Activated CD8-positive, alpha-beta memory T cell treated with anti-CD3 and anti-CD28 coated beads, Interleukin-2, amount 50 U/mL, for 1 hour (primary cell): ENCODE measurements around the gene AKAP12.

ENCODE experiments used
- DNase-seq: peaks from one replicate; pipeline ENCODE4 v3.0.0-alpha.2; 2020; ENCODE audit errors: extremely low read depth

The AKAP12 gene, protein sequence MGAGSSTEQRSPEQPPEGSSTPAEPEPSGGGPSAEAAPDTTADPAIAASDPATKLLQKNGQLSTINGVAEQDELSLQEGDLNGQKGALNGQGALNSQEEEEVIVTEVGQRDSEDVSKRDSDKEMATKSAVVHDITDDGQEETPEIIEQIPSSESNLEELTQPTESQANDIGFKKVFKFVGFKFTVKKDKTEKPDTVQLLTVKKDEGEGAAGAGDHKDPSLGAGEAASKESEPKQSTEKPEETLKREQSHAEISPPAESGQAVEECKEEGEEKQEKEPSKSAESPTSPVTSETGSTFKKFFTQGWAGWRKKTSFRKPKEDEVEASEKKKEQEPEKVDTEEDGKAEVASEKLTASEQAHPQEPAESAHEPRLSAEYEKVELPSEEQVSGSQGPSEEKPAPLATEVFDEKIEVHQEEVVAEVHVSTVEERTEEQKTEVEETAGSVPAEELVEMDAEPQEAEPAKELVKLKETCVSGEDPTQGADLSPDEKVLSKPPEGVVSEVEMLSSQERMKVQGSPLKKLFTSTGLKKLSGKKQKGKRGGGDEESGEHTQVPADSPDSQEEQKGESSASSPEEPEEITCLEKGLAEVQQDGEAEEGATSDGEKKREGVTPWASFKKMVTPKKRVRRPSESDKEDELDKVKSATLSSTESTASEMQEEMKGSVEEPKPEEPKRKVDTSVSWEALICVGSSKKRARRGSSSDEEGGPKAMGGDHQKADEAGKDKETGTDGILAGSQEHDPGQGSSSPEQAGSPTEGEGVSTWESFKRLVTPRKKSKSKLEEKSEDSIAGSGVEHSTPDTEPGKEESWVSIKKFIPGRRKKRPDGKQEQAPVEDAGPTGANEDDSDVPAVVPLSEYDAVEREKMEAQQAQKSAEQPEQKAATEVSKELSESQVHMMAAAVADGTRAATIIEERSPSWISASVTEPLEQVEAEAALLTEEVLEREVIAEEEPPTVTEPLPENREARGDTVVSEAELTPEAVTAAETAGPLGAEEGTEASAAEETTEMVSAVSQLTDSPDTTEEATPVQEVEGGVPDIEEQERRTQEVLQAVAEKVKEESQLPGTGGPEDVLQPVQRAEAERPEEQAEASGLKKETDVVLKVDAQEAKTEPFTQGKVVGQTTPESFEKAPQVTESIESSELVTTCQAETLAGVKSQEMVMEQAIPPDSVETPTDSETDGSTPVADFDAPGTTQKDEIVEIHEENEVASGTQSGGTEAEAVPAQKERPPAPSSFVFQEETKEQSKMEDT (N-terminal part only)

GRCh38 chr6:151239603-151240035 lies at the start of gene AKAP12:
Gene AKAP12, plus strand, starts transcription at chr6:151239967. Its CDS starts 596 bp downstream, at chr6:151240563.
- no peak for DNase-seq

DNA sequence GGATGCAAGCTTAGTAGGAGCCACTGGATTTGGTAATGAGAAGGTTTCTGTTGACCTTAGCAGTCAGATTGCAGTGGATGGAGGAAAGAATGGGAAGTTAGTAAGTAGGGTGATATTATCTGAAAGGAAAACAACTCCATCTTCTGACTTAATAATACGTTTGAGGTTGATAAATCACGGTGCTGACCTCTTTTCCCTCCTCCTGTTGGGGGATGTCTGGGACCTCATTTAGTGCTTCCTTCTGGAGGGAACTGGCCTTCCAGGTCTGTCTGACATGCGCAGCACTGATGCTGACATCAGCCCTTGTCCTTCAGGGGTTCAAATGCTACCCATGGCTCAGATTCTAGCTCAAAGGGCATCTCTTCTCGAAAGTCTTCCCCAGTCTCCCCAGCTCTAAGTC lies 48.2 kb upstream of the AKAP12 start:
- DNase-seq = no peak

DNA sequence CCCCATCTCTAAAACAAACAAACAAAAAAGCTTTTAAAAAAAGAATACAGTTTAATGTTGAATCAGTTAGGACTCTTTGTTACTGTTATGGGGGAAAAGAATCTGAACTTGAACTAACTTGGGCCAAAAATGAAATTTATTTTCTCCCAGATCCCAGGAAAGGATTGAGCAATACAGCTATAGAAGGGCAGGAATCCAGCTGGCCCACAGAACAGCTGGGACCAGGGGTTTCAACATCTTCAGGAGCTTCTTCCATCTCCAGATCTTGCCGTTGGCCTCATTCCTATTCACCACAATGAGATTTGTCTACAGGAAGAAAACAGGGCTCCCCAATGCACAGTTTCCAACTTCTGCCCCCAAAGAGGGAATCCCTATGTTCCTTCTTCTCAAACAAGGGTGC lies 43.2 kb upstream of the AKAP12 start:
- DNase-seq = no peak

- DNase-seq = no peak
These were observed 42.2 kb upstream of the AKAP12 start for GRCh38 chr6:151197556-151197955.

GRCh38 chr6:151199991-151200390 lies 39.8 kb upstream of the AKAP12 start:
- DNase-seq = no peak

- no peak for DNase-seq
These were observed 33.8 kb upstream of the AKAP12 start for GRCh38 chr6:151205721-151206600.

DNA sequence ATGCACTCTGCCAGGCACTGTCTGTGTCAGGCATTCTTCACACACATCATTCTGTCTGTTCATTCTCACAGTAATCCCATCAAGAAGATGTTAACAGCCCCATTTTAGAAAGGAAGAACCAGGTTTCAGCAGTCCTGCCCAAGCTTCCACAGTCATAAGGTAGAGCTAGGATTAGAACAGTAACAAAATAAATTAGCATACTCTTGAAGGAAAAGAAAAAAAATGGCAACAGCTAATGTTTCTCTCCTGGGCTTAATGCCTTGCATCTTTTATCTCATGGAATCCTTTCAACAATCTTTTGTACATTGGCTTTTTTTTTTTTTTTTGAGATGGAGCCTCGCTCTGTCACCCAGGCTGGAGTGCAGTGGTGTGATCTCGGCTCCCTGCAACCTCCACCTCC lies 32.1 kb upstream of the AKAP12 start:
- no peak for DNase-seq

DNA sequence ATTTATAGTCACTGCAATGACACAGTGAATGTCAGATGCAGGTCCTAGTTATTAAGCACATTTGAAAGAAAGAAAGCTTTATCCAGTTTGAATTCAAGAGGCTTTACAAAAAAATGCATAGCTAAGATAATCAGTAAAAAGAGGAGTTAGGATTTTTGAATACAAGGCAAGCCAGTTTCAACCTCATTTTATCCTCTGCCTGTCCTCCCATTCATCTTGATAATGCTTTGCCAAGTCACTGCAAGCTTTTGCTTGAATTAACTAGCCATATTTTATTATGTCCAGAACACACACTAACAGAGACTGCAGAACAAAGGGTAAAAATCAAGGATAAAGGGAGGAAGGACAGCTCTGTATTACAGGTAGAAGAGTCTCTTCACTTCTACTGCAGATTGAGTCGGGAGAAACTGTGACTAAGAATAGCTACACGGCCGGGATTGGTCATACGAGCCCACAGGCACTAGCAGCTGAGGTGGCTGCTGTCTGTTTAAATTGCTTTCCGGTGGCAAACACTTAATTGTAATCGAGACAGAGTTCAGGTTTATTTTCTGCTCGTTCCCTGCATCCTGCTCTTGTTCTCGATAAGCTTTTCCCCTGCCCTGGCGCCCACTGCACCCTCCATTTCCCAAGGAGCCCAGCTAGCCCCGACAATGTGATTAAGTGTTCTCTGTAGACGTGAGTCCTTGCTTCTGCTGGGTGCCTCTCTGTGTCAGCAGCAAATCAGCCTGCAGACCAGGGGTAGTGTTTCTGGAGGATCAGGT lies 30.5 kb upstream of the AKAP12 start:
- no peak for DNase-seq

DNA sequence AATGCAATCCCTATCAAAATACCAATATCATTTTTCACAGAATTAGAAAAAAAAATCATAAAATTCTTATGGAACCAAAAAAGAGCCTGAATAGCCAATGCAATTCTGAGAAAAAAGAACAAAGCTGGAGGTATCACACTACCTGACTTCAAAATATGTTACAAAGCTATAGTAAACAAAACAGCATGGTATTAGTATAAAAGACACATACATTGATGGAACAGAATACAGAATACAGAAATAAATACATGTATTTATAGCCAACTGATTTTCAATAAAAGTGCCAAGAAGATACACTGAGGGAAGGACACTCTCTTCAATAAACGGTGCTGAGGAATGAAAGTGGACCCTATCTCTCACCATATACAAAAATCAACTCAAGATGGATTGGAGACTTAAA lies 28.7 kb upstream of the AKAP12 start:
- no peak for DNase-seq

DNA sequence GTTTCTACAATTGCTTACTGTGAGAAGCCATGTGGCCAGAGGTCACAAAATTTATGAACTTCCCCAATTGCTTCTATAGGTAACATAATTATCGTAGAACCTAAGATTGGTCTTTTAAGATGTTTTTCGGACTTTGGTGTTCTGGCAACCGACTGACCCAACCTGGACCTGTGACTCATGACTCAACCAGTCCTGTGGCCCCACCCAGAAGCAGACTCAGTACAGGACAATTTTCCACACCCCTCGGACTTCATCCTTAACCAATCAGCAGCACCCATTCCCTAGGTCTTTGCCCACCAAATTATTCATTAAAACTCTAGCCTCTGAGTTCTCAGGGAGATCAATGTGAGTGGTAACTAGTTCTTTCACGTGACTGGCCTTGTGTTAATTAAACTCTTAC lies 26.4 kb upstream of the AKAP12 start:
- DNase-seq = no peak

DNA sequence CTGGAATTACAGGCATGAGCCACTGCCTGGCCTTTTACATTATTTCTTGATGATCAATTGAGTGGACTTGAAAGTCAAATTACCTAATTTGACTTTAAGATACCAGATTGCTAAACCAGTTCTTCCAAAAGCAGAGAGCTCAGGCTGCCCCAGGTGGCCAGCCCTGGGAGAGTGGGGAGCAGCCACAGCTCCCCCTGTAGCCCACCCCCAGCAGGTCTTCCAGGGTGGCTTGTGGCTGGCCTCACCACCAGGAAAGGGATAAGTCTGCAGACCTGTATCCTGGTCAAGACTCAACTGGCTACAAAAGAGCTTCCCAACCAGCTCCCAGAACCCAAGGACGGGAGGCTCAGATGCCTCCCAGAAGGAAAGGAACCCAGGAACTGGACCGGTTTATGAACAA lies 23.8 kb upstream of the AKAP12 start:
- no peak for DNase-seq

DNA sequence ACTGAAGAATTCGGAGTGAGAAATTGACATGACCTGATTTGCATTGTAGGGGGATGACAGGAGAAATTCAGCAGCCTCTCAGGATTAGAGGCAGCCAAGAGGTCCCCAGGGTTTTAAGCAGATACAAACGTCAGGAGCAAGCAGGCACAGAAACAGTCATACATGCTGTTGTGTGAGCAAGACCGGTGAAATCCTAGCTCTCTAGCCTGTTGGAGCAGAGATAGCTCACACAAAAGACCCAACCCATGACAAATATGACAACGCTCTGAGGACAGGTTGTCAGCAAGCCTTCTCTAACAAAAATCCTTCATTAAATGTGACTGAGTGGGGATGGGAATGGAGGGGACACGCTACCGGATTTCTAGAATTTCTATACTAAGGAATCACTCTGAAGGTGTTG lies 23.0 kb upstream of the AKAP12 start:
- DNase-seq = no peak

- DNase-seq = no peak
These were observed 20.6 kb upstream of the AKAP12 start for GRCh38 chr6:151219192-151219591.

DNA sequence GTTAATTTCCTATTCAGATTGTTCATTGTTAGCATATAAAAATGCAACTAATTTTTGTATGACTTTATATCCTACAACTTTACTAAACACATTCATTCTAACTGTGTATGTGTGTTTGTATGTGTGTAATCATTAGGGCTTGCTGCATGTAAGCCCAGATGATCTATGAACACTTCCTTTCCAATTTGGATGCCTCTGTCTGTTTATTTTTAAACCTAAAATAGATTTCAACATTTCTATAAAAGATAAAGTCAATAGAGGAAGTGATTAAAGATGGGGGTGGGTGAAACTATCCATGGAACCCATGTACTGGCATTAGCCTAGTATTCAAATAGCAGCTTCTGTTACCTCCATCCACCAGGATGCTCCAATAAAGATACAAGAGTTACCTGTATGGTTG lies 15.7 kb upstream of the AKAP12 start:
- no peak for DNase-seq

GRCh38 chr6:151225919-151226318 lies 13.8 kb upstream of the AKAP12 start:
- DNase-seq = no peak

DNA sequence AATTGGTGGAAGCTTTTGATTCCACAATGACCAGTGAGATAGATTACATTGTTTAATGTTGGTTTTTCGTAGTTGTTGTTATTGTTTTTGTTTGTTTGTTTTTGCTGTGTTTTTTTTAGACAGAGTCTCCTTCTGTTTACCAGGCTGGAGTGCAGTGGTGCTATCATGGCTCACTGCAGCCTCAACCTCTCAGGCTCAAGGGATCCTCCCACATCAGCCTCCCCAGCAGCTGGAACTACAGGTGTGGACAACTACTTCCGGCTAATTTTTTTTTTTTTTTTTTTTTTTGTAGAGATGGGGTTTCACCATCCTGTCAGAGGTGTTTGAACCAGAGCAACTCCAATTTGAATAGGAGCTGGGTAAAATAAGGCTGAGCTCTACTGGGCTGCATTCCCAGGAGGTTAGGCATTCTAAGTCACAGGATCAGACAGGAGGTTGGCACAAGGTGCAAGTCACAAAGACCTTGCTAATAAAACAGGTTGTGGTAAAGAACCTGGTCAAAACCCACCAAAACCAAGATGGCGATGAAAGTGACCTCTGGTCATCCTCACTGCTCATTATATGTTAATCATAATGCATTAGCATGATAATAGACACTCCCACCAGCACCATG lies 10.9 kb upstream of the AKAP12 start:
- no peak for DNase-seq

GRCh38 chr6:151229401-151230276 lies 10.1 kb upstream of the AKAP12 start:
- DNase-seq = no peak

DNA sequence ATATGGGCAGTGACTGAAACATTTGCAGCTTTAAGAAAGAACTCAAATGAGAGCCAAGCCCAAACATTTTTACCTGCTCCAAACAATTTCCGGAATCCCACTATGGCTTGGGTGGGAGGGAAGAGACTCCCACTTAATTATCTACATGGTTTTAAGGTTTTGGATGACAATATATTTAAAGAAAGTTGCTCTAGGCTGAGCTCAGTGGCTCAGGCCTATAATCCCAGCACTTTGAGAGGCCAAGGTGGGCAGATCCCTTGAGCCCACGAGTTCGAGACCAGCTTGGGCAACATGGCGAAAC lies 9.5 kb upstream of the AKAP12 start:
- DNase-seq = no peak

GRCh38 chr6:151232899-151233298 lies 6.9 kb upstream of the AKAP12 start:
- DNase-seq = no peak
